Endothelial cell of umbilical vein (primary cell): ENCODE data around the gene CES4A. TPM values are rescaled to one million over a fixed set of nuclear protein-coding genes. Genes with fewer than 3 reads are reported as not detected.

Source experiments
- BruUV-seq: library from RNA; stranded (reverse); fragments of 400-500 nt; replicated peaks from 2 replicates; lab custom pipeline; 2021; lab: Mats Ljungman, UMichigan
- CTCF ChIA-PET: fragments of 300-600, 350-600 bp; sonication (Branson Sonifier 250); formaldehyde crosslinking; loops from one replicate; lab custom pipeline; 2021; ENCODE audit warnings: antibody characterized with exemption, inconsistent platforms; lab: Charles Lee
- POLR2A ChIA-PET: fragments of 300-600, 350-600 bp; sonication (Branson Sonifier 250); formaldehyde crosslinking; loops from one replicate; lab custom pipeline; 2021; ENCODE audit warnings: antibody characterized with exemption, inconsistent platforms; lab: Charles Lee
- DNase-seq: peaks from one replicate; pipeline ENCODE4 v3.0.0-alpha.2; 2011; ENCODE audit warnings: low read depth, low spot score
- FAIRE-seq: peaks from 2 replicates; lab custom pipeline; 2011; peaks lifted over from hg19 to GRCh38; lab: Jason Lieb, UNC
- H2AFZ ChIP-seq: 2 replicates; pipeline ENCODE4 v1.6.0; 2012; ENCODE audit warnings: low read depth, low read length, control low read depth, inconsistent platforms
- H3K27ac ChIP-seq: 2 replicates; pipeline ENCODE4 v1.5.1; 2011; ENCODE audit warnings: low read depth, mild to moderate bottlenecking, control low read depth, low read length, moderate library complexity; ENCODE audit not compliant: insufficient read depth
- H3K27me3 ChIP-seq, 2 experiments: 2 replicates each; pipeline versions ENCODE4 v1.6.0 to v1.6.1; 2011; ENCODE audit warnings: low read length in 2 of 2, mixed read lengths in 1 of 2; ENCODE audit not compliant: control insufficient read depth in 2 of 2, insufficient read depth in 2 of 2
- H3K36me3 ChIP-seq, 2 experiments: 2 replicates in 1 of 2; 3 replicates in 1 of 2; pipeline ENCODE4 v1.5.1; 2011; ENCODE audit warnings: low read length in 2 of 2, mild to moderate bottlenecking in 1 of 2, moderate library complexity in 1 of 2; ENCODE audit not compliant: control insufficient read depth in 2 of 2, insufficient read depth in 2 of 2; ENCODE audit errors: extremely low read depth in 1 of 2
- H3K4me1 ChIP-seq: 3 replicates; pipeline ENCODE4 v1.5.1; 2011; ENCODE audit warnings: mild to moderate bottlenecking, low read length; ENCODE audit not compliant: control insufficient read depth, insufficient read depth; ENCODE audit errors: extremely low read depth
- H3K4me2 ChIP-seq: 2 replicates; pipeline ENCODE4 v1.6.1; 2011; ENCODE audit warnings: low read length, control low read depth, mixed read lengths; ENCODE audit not compliant: insufficient read depth
- H3K4me3 ChIP-seq, 3 experiments: fragments of 200-600 bp in 1 of 3; sonication (generic), shearing (Covaris generic) in 1 of 3; replicated peaks in 1 of 3; 2 replicates each; pipeline ENCODE4 v1.5.1; 2011 to 2016; ENCODE audit warnings: control low read depth in 3 of 3, low read length in 3 of 3, mild to moderate bottlenecking in 2 of 3, inconsistent platforms in 1 of 3, low read depth in 1 of 3, moderate library complexity in 1 of 3; ENCODE audit not compliant: insufficient read depth in 1 of 3
- H3K79me2 ChIP-seq: 2 replicates; pipeline ENCODE4 v1.6.0; 2012; ENCODE audit warnings: low read length, inconsistent platforms; ENCODE audit not compliant: control insufficient read depth, insufficient read depth
- H3K9ac ChIP-seq: replicated peaks from 2 replicates; pipeline ENCODE3; 2011; ENCODE audit warnings: low read length, control low read depth; ENCODE audit not compliant: insufficient read depth; ENCODE audit errors: extremely low read depth
- H3K9me1 ChIP-seq: replicated peaks from 3 replicates; pipeline ENCODE4 v1.6.0; 2011; ENCODE audit warnings: mild to moderate bottlenecking, low read length; ENCODE audit not compliant: control insufficient read depth, insufficient read depth; ENCODE audit errors: extremely low read depth
- H3K9me3 ChIP-seq: replicated peaks from 2 replicates; pipeline ENCODE4 v1.5.1; 2012; ENCODE audit warnings: low read length, inconsistent platforms; ENCODE audit not compliant: control insufficient read depth, insufficient read depth
- H4K20me1 ChIP-seq: replicated peaks from 2 replicates; pipeline ENCODE3; 2011; ENCODE audit warnings: mild to moderate bottlenecking, low read length; ENCODE audit not compliant: control insufficient read depth, insufficient read depth; ENCODE audit errors: extremely low read depth
- FOS ChIP-seq: IDR thresholded peaks from 2 replicates; pipeline ENCODE4 v1.6.1; 2011; ENCODE audit warnings: mild to moderate bottlenecking, low read length, moderate library complexity, borderline replicate concordance; ENCODE audit not compliant: insufficient read depth
- JUN ChIP-seq: IDR thresholded peaks from 2 replicates; pipeline ENCODE4 v1.6.1; 2011; ENCODE audit warnings: borderline replicate concordance, low read depth; ENCODE audit not compliant: insufficient read length, insufficient read depth
- POLR2A ChIP-seq: IDR thresholded peaks from 2 replicates; pipeline ENCODE4 v1.6.1; 2012; ENCODE audit warnings: low read depth, mild to moderate bottlenecking, control low read depth, low read length
- POLR2AphosphoS5 ChIP-seq: IDR thresholded peaks from 2 replicates; pipeline ENCODE4 v1.6.1; 2012; ENCODE audit warnings: low read depth, mild to moderate bottlenecking, control low read depth, low read length, moderate library complexity; ENCODE audit not compliant: insufficient read depth
- dilution Hi-C: fragments of 300-500 bp; cut with MboI; formaldehyde crosslinking; loops from one replicate; pipeline ENCODE4 v1.15.0; 2019; ENCODE audit warnings: low sequenced_read_pairs; ENCODE audit not compliant: extremely low pct_ligation_motif_present
- intact Hi-C: fragments of 100-400 bp; cut with micrococcal nuclease; formaldehyde crosslinking; loops from one replicate; pipeline ENCODE4 v1.10.0; 2022
- polyA plus RNA-seq, 4 experiments: library from polyadenylated mRNA; depleted of rRNA in 3 of 4; stranded (reverse) in 3 of 4; unstranded in 1 of 4; fragments of >200 nt; gene quantifications; 2 replicates each; pipeline versions ENCODE4 v1.2.1 to v1.2.3, GENCODE V29; 2011 to 2012; ENCODE audit warnings: missing spikeins in 1 of 4
- total RNA-seq: library from RNA; stranded (reverse); gene quantifications from 2 replicates; pipeline ENCODE4 v1.2.3, GENCODE V29; 2021

Gene CES4A
- total and polyA plus RNA-seq, 2 donors (not counting 3 experiments of a cell fraction or from before 2014, with no cell fraction given): 5.4 to 13.3 TPM

GRCh38 chr16:67030221-67030962 is 42.0 kb downstream of the CES4A start:
- intact Hi-C loops: no loop called here
- H2AFZ ChIP-seq: no peak overlapping the region

DNA sequence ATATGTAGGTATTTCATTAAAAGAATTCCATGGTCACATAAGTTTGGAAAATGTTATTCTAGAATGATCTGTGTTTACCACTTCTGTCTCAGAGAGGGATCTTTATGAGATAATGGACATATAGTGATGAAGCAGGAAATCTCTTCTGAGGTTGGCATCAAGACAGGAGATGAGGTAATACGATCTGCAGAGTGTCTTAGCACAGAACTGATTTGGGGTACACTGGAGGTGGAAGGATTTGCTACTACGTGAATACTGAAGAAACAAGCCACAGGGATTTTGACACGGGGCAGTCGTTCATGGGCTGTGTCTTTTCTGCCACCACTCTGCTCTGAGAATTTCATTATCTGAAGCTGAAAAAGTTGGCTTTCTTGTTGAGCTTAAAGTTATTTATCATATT is 46.1 kb downstream of the CES4A start:
- H3K4me1 ChIP-seq: peaks cover 28% of the 10 kb centered on the region
- H3K27ac ChIP-seq: no peak overlapping the region
- H3K79me2 ChIP-seq: peaks cover 97% of the 10 kb centered on the region
- intact Hi-C loops (no loop called here), dilution Hi-C loops (no loop called here)
- peak overlapping the region; percentile 29 for H3K4me2 ChIP-seq
- DNase-seq (peak; percentile 15), FAIRE-seq (no peak)
- H3K36me3 ChIP-seq: peaks cover 0 to 17% of the 10 kb centered on the region in 2 experiments
- H3K4me3 ChIP-seq: no peak overlapping the region
- no TSS peak for BruUV-seq
- H3K9ac ChIP-seq: no peak overlapping the region
- no peaks in the 10 kb centered on the region for H3K27me3 ChIP-seq
- ChIA-PET POLR2A (no interaction called here), CTCF (interaction anchor here (1.0 kb wide), 1 partner anchor 16 kb away, joined by 7 read pairs; no protein-coding TSS in a partner anchor)
- no peaks in the 10 kb centered on the region for H3K9me3 ChIP-seq
- H4K20me1 ChIP-seq: peaks cover 21% of the 10 kb centered on the region
- TF ChIP-seq POLR2AphosphoS5: no peak
- peak; percentile 4 for TF ChIP-seq JUN
- TF ChIP-seq POLR2A: no peak
- no peaks in the 10 kb centered on the region for H3K9me1 ChIP-seq
- no peak overlapping the region for H2AFZ ChIP-seq

More at GRCh38 chr16:67030221-67030962, 42.0 kb downstream of the CES4A start:
- BruUV-seq: TSS peak; percentile 13
- DNase-seq (no peak), FAIRE-seq (no peak)
- TF ChIP-seq POLR2A: no peak
- TF ChIP-seq FOS: no peak
- ChIA-PET POLR2A (interaction anchor here (0.7 kb wide), 1 partner anchor 11 kb away, joined by 3 read pairs; no protein-coding TSS in a partner anchor), CTCF (interaction anchor here (0.7 to 3.7 kb wide), 7 partner anchors 13 to 254 kb away, joined by 3 to 19 read pairs (median 4); no protein-coding TSS in a partner anchor)
- no peaks in the 10 kb centered on the region for H3K9me3 ChIP-seq
- H4K20me1 ChIP-seq: peaks cover 12% of the 10 kb centered on the region
- H3K9me1 ChIP-seq: no peaks in the 10 kb centered on the region
- dilution Hi-C loops: no loop called here
- H3K27me3 ChIP-seq: no peaks in the 10 kb centered on the region
- peak overlapping the region; percentile 98 for H3K9ac ChIP-seq
- peaks cover 60% of the 10 kb centered on the region for H3K79me2 ChIP-seq
- peaks cover 35% of the 10 kb centered on the region for H3K4me1 ChIP-seq
- H3K27ac ChIP-seq: peak overlapping the region; percentile 92
- H3K4me3 ChIP-seq: peak overlapping the region; percentile 79 to 94 (median 91)
- peak overlapping the region; percentile 94 for H3K4me2 ChIP-seq
- H3K36me3 ChIP-seq: peaks cover 0 to 8% of the 10 kb centered on the region in 2 experiments
